Measurements from ENCODE around the gene SFXN5. TPM values are rescaled to one million over a fixed set of nuclear protein-coding genes. Genes with fewer than 3 reads are reported as not detected.

Gene SFXN5
- total RNA-seq, 2 experiments from 2014 or later: 12.4 to 20.0 TPM

DNA sequence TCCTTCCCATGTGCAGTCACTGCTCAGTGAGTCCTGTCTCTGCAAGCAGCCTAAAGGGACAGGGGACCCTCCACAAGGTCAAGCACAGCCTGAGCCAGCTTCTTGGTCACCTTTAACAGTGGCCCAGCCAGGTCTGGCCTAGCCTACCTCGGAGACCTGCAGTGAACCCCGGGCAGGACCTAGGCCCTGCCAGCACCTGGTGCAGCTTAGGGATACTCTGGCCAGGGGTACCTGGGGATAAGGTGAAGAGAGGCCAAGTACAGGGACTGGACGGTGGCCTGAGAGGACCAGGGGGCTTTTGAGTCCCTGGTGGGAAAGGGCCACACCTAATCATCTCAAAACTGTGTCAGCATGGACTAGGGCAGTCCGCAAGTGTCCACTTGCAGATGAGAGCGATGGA is 86.4 kb downstream of the SFXN5 start:
- DNase-seq: no peak
- Mint-ChIP-seq H3K4me1 (peaks cover 2% of the 10 kb centered on the region), H3K4me3 (no peak overlapping the region), H3K9me3 (ENCODE audit: low read depth) (no peaks in the 10 kb centered on the region), H3K27ac (no peak overlapping the region), H3K27me3 (no peaks in the 10 kb centered on the region), H3K36me3 (no peaks in the 10 kb centered on the region)
- CTCF ChIA-PET: interaction anchor here (1.1 to 1.5 kb wide), 3 partner anchors 8 to 11 kb away, joined by 3 to 4 read pairs (median 3); no protein-coding TSS in a partner anchor
- no peak for ATAC-seq

GRCh38 chr2:72984172-72984671 is 87.3 kb downstream of the SFXN5 start:
- no peaks in the 10 kb centered on the region for H3K27me3 Mint-ChIP-seq
- CTCF ChIA-PET: interaction anchor here (1.1 to 16.1 kb wide), 4 partner anchors 9 to 93 kb away, joined by 3 to 306 read pairs (median 3); partner anchors contain the start of gene SPR
- ATAC-seq: no peak

DNA sequence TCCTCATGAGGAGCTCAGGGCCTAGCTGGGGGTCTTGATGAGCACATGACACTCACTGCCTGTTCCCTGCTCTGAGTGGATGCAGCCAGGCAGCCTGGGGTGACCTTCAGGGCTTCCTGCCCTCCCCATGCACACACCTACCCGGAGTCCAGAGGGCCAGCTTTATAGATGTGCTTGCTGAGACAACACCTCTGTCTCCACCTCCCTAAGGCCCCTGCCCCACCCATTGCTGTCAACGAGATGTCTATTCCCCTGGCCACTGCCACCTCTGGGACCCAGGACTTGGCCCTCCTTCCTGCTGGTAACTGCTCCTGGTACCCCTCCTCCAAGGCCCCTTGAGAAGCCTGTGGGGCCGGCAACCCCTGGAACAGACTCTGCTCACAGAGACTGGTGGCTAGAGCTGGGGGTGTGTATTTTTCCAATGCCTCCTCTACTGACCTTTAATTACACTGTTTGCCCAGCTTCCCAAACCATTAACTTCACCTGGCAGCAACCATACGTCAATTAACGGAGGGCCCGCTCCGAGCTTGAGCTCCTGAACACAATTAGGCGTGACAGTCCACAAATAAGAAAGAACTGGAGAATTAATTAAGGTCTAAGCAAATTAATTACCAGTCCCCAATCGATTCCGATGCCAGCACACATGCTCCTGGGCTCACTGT is 87.9 kb downstream of the SFXN5 start:
- Mint-ChIP-seq H3K4me1 (peaks cover 4% of the 10 kb centered on the region), H3K27ac (no peak overlapping the region), H3K27me3 (no peaks in the 10 kb centered on the region), H3K9me3 (ENCODE audit: low read depth) (no peaks in the 10 kb centered on the region), H3K36me3 (no peaks in the 10 kb centered on the region), H3K4me3 (no peak overlapping the region)
- DNase-seq (no peak), ATAC-seq (no peak)
- CTCF ChIA-PET: interaction anchor here (1.4 to 16.1 kb wide), 2 partner anchors 9 to 93 kb away, joined by 3 to 306 read pairs; partner anchors contain the start of gene SPR

More at GRCh38 chr2:72984172-72984671, 87.3 kb downstream of the SFXN5 start:
- Mint-ChIP-seq H3K9me3 (ENCODE audit: low read depth) (no peaks in the 10 kb centered on the region), H3K27ac (no peak overlapping the region), H3K4me3 (no peak overlapping the region), H3K36me3 (no peaks in the 10 kb centered on the region), H3K4me1 (peaks cover 4% of the 10 kb centered on the region)
- DNase-seq: no peak

GRCh38 chr2:72982781-72983499 is 88.6 kb downstream of the SFXN5 start:
- DNase-seq (no peak), ATAC-seq (no peak)
- no peaks in the 10 kb centered on the region for H3K9me3 Mint-ChIP-seq (ENCODE audit: low read depth)
- peaks cover 4% of the 10 kb centered on the region for H3K4me1 Mint-ChIP-seq
- H3K27me3 Mint-ChIP-seq: no peaks in the 10 kb centered on the region
- CTCF ChIA-PET: interaction anchor here (1.4 to 16.1 kb wide), 2 partner anchors 8 to 92 kb away, joined by 3 to 306 read pairs; partner anchors contain the start of gene SPR
- no peak overlapping the region for H3K4me3 Mint-ChIP-seq
- no peaks in the 10 kb centered on the region for H3K36me3 Mint-ChIP-seq
- no peak overlapping the region for H3K27ac Mint-ChIP-seq

DNA sequence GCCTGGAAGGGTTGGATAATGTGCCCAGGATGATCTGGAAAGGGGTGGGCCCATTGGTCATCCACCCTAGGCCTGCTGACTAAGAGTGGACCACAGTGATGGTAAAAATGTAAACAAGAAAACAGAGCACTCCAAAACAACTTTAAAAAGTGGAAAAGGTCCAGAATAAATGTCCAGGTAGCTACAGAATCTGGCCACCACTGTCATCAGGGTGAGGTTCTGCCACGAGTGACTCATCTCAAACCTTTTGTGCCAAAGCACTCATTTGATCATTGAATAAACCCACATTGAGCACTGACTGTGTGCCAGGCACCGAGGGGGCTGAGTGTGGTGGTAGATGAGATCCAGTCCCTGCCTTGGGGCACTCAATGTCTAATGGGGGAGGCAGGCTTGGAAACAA is 89.3 kb downstream of the SFXN5 start:
- CTCF ChIA-PET: interaction anchor here (1.4 to 16.1 kb wide), 2 partner anchors 11 to 91 kb away, joined by 3 to 306 read pairs; partner anchors contain the start of gene SPR
- no peak for ATAC-seq
- Mint-ChIP-seq H3K9me3 (ENCODE audit: low read depth) (no peaks in the 10 kb centered on the region), H3K4me1 (peaks cover 4% of the 10 kb centered on the region), H3K4me3 (no peak overlapping the region), H3K27ac (no peak overlapping the region), H3K27me3 (no peaks in the 10 kb centered on the region), H3K36me3 (no peaks in the 10 kb centered on the region)
- DNase-seq: no peak

- ATAC-seq: no peak
These were observed 90.0 kb downstream of the SFXN5 start for GRCh38 chr2:72981536-72981935.

DNA sequence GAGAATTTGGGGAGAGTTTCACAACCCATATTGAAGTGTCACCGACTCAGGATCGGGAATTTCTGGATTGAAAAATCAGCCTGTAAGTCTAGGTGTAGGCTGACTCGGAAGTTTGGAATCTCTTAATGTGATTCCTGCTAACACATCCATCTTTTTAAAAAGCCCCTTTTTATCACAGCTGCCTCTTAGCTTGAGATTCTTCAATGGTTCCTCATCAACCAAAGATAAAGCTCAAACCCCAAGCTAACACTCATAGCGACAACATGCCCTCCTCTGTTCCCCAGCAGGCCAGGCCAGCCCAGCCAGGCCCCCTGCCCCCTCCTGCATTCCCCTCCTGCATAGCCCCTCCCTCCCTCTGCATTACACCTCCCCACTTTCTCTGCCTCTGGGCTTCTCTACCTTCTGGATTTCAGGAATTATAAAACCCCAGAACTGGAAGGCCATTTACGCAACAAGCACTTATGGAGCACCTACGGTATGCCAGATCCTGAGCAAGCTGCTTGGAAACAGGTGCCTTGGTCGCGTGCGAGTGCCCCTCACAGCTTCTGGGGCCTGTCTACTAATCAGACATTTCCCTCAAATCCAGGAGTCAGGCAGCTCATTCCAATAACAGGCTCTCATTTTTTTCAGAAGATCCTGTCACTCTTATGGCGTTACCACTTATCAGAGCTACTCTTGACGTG is 90.8 kb downstream of the SFXN5 start:
- no peak overlapping the region for H3K4me3 Mint-ChIP-seq

More at GRCh38 chr2:72981536-72981935, 90.0 kb downstream of the SFXN5 start:
- Mint-ChIP-seq H3K36me3 (no peaks in the 10 kb centered on the region), H3K27ac (no peak overlapping the region), H3K4me1 (peaks cover 4% of the 10 kb centered on the region), H3K4me3 (no peak overlapping the region), H3K9me3 (ENCODE audit: low read depth) (no peaks in the 10 kb centered on the region), H3K27me3 (no peaks in the 10 kb centered on the region)
- DNase-seq: no peak
- CTCF ChIA-PET: interaction anchor here (1.4 to 16.1 kb wide), 3 partner anchors 11 to 91 kb away, joined by 3 to 306 read pairs (median 3); partner anchors contain the start of gene SPR

GRCh38 chr2:72979896-72980295 is 91.6 kb downstream of the SFXN5 start:
- H3K9me3 Mint-ChIP-seq (ENCODE audit: low read depth): no peaks in the 10 kb centered on the region
- no peaks in the 10 kb centered on the region for H3K36me3 Mint-ChIP-seq
- no peak overlapping the region for H3K4me3 Mint-ChIP-seq
- peaks cover 3% of the 10 kb centered on the region for H3K27me3 Mint-ChIP-seq
- CTCF ChIA-PET: interaction anchor here (1.5 to 16.1 kb wide), 2 partner anchors 9 to 89 kb away, joined by 3 to 306 read pairs; partner anchors contain the start of gene SPR
- H3K4me1 Mint-ChIP-seq: peaks cover 4% of the 10 kb centered on the region
- DNase-seq (no peak), ATAC-seq (no peak)
- no peak overlapping the region for H3K27ac Mint-ChIP-seq

More for the DNA sequence above, 90.8 kb downstream of the SFXN5 start:
- no peaks in the 10 kb centered on the region for H3K27me3 Mint-ChIP-seq
- ATAC-seq (no peak), DNase-seq (no peak)
- no peaks in the 10 kb centered on the region for H3K9me3 Mint-ChIP-seq (ENCODE audit: low read depth)
- no peak overlapping the region for H3K27ac Mint-ChIP-seq
- CTCF ChIA-PET: interaction anchor here (1.4 to 16.1 kb wide), 3 partner anchors 10 to 90 kb away, joined by 3 to 306 read pairs (median 3); partner anchors contain the start of gene SPR
- H3K36me3 Mint-ChIP-seq: no peaks in the 10 kb centered on the region
- H3K4me1 Mint-ChIP-seq: peaks cover 4% of the 10 kb centered on the region

DNA sequence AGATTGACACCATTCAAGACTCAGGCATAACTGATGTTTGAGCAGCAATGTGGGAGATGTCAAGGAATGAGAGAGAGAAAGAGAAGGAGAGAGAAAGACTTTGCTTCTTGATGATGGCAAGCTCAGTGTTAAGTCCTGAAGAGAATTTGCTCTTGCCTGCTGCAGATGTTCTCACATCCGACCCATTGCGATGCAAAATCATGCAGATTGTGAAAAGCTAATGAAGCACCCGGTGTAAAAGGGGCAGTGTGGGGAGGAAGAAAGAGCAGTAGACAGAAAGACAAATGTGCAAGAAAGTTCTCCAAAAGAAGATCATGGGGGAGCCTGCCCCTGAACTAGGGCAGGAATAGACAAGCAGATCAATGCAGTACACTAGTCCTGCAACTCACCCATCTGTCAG is 96.5 kb downstream of the SFXN5 start:
- Mint-ChIP-seq H3K9me3 (ENCODE audit: low read depth) (no peaks in the 10 kb centered on the region), H3K36me3 (no peaks in the 10 kb centered on the region), H3K27me3 (peaks cover 7% of the 10 kb centered on the region), H3K27ac (no peak overlapping the region), H3K4me3 (no peak overlapping the region), H3K4me1 (peaks cover 1% of the 10 kb centered on the region)
- DNase-seq (no peak), ATAC-seq (no peak)
- CTCF ChIA-PET: interaction anchor here (1.1 to 16.1 kb wide), 4 partner anchors 8 to 202 kb away, joined by 3 to 306 read pairs (median 16); partner anchors contain the start of genes SFXN5 and SPR

DNA sequence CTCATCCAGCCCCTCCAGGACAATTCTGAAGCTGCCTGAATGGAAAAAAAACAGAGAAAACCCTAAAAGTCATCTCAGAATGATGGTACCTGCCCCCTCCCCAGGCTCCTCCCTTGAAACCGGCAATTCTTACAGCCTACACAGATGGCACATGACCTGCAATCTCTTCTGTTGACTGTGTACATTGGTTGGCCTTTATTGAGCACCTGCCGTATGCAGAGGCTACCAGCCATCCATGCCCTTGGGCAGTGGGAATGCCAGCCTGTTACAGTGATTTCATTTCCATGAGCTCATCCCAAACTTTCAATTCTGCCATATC is 97.1 kb downstream of the SFXN5 start:
- H3K4me1 Mint-ChIP-seq: no peaks in the 10 kb centered on the region
- peaks cover 7% of the 10 kb centered on the region for H3K27me3 Mint-ChIP-seq
- H3K36me3 Mint-ChIP-seq: no peaks in the 10 kb centered on the region
- DNase-seq (no peak), ATAC-seq (no peak)
- H3K27ac Mint-ChIP-seq: no peak overlapping the region
- no peaks in the 10 kb centered on the region for H3K9me3 Mint-ChIP-seq (ENCODE audit: low read depth)
- CTCF ChIA-PET: interaction anchor here (0.7 to 16.1 kb wide), 30 partner anchors 9 to 239 kb away, joined by 3 to 306 read pairs (median 5); partner anchors contain the start of genes EMX1, SFXN5, SMYD5 and SPR
- no peak overlapping the region for H3K4me3 Mint-ChIP-seq

DNA sequence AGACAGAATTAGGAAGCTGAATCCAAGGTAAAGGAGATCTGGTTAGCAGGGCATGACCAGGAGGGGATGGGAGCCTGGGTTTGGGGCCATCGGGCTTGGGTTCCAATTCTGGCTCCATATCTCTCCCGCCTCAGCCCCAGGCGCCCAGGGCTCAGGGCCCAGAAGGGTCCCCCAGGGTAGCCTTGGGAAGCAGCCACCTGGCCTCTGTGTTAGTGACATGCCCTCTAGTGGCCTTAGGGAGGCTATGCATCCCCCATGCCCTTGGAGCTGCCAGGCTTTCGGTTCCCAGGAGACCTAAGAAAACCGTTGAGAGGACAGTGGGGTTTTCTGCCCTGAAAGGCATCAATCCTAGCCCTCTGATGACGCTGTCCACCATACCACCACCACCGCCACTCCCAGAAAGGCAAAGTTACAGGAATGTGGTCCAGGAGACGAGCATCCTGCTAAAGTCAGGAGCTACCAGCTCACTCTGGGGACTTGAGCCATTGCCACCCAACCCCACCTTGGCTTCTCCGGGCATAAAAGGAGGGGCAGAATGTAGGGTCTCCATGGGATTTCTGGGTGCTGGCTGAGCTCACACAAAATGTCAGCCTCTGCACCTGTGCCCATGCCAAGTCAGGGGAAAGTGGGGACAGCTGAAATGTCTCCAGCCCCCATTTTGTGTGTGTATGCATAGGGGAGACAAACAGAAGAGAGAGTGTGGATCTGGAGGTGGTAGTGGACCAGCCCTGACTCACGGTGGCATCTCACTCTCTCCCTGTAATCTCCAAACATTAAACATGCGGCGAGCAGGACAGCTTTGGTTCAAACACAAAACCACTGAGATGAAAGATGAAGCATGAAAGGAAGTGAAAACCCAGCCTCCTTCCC is 97.7 kb downstream of the SFXN5 start:
- peaks cover 7% of the 10 kb centered on the region for H3K27me3 Mint-ChIP-seq
- no peaks in the 10 kb centered on the region for H3K4me1 Mint-ChIP-seq

DNA sequence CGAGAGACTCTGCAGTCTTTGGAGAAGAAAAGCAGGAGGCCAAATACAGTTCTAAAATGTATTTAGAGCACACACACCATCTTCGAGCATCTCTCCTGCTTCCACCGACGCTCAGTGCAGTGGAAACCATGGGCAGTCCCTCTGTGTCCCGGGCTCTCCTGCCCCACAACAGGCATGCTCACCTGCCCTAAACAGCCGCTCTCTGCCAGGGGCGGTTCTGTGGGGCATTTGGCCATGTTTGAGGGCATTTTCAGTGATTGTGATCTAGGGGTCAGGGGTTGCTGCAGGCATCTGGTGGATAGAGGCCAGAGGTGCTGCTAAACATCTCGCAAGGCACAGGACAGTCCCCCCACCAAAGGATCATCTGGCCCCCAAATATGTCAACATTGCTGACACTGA is 98.4 kb downstream of the SFXN5 start:
- H3K36me3 Mint-ChIP-seq: no peaks in the 10 kb centered on the region
- H3K4me3 Mint-ChIP-seq: no peak overlapping the region
- no peak overlapping the region for H3K27ac Mint-ChIP-seq
- ATAC-seq (no peak), DNase-seq (no peak)
- CTCF ChIA-PET: interaction anchor here (0.6 to 16.1 kb wide), 33 partner anchors 9 to 240 kb away, joined by 3 to 306 read pairs (median 5); partner anchors contain the start of genes EMX1, SFXN5, SMYD5 and SPR
- H3K4me1 Mint-ChIP-seq: no peaks in the 10 kb centered on the region
- H3K9me3 Mint-ChIP-seq (ENCODE audit: low read depth): no peaks in the 10 kb centered on the region
- H3K27me3 Mint-ChIP-seq: peaks cover 7% of the 10 kb centered on the region

More for the DNA sequence above, 97.7 kb downstream of the SFXN5 start:
- Mint-ChIP-seq H3K27ac (no peak overlapping the region), H3K4me3 (no peak overlapping the region), H3K9me3 (ENCODE audit: low read depth) (no peaks in the 10 kb centered on the region), H3K36me3 (no peaks in the 10 kb centered on the region)
- DNase-seq (peak; percentile 64), ATAC-seq (peak; percentile 92)
- CTCF ChIA-PET: interaction anchor here (0.6 to 16.1 kb wide), 41 partner anchors 10 to 240 kb away, joined by 3 to 306 read pairs (median 4); partner anchors contain the start of genes EMX1, SFXN5, SMYD5 and SPR

Measured in activated CD8-positive, alpha-beta memory T cell treated with anti-CD3 and anti-CD28 coated beads, Interleukin-2, amount 10 ng/mL, durations not matched to agents 7 days and 5 days (primary cell).